ENCODE measurements around the gene ZC3H4.
A peak's percentile ranks its signal among the peaks of the same experiment; 100 is the strongest.
"Not testable (repeated sequence)": the region's sequence is repeated elsewhere in the genome, so short reads cannot be mapped to it uniquely, and the experiment has no call there.

ZC3H4 gene

GRCh38 chr19:47112997-47113849 lies at the start of gene ZC3H4:
Gene ZC3H4 (minus strand): TSS chr19:47113776. CDS start chr19:47112584, 1,192 bp downstream.
- peak; percentile 100 for DNase-seq

- no peak for DNase-seq
These were observed 48.4 kb upstream of the ZC3H4 start for GRCh38 chr19:47161876-47162489.

GRCh38 chr19:47158879-47159503 lies 45.4 kb upstream of the ZC3H4 start:
- no peak for DNase-seq

- no peak for DNase-seq
These were observed 44.8 kb upstream of the ZC3H4 start for GRCh38 chr19:47158367-47158791.

- peak; percentile 71 for DNase-seq
These were observed 44.1 kb upstream of the ZC3H4 start for GRCh38 chr19:47157431-47158321.

GRCh38 chr19:47156861-47157430 lies 43.4 kb upstream of the ZC3H4 start:
- DNase-seq, result no peak

- no peak for DNase-seq
These were observed 41.6 kb upstream of the ZC3H4 start for GRCh38 chr19:47155148-47155547.

- no peak for DNase-seq
These were observed 39.7 kb upstream of the ZC3H4 start for GRCh38 chr19:47153266-47153665.

GRCh38 chr19:47152632-47153031 lies 39.1 kb upstream of the ZC3H4 start:
- DNase-seq, result no peak

- DNase-seq, result peak; percentile 14
These were observed 38.6 kb upstream of the ZC3H4 start for GRCh38 chr19:47152205-47152604.

GRCh38 chr19:47151627-47152026 lies 38.1 kb upstream of the ZC3H4 start:
- DNase-seq, result no peak

- DNase-seq, result no peak
These were observed 33.3 kb upstream of the ZC3H4 start for GRCh38 chr19:47146920-47147319.

- no peak for DNase-seq
These were observed 32.3 kb upstream of the ZC3H4 start for GRCh38 chr19:47145639-47146486.

- no peak for DNase-seq
These were observed 31.1 kb upstream of the ZC3H4 start for GRCh38 chr19:47144630-47145029.

- DNase-seq, result no peak
These were observed 29.9 kb upstream of the ZC3H4 start for GRCh38 chr19:47143322-47144073.

GRCh38 chr19:47142779-47143178 lies 29.2 kb upstream of the ZC3H4 start:
- no peak for DNase-seq

GRCh38 chr19:47141695-47142094 lies 28.1 kb upstream of the ZC3H4 start:
- DNase-seq, result no peak

- DNase-seq, result not testable (repeated sequence)
These were observed 27.7 kb upstream of the ZC3H4 start for GRCh38 chr19:47141252-47141651.

GRCh38 chr19:47135156-47135555 lies 21.6 kb upstream of the ZC3H4 start:
- no peak for DNase-seq

- DNase-seq, result no peak
These were observed 21.0 kb upstream of the ZC3H4 start for GRCh38 chr19:47134545-47134944.

- no peak for DNase-seq
These were observed 19.5 kb upstream of the ZC3H4 start for GRCh38 chr19:47133021-47133471.

Measured in NCI-H69 (cell line).